ENCODE data around the gene GTF2F2. TPM values are rescaled to one million over a fixed set of nuclear protein-coding genes. Genes with fewer than 3 reads are reported as not detected.

Gene GTF2F2
- total and polyA plus RNA-seq, 9 donors: 12.4 to 19.2 (median 14.6) TPM

DNA sequence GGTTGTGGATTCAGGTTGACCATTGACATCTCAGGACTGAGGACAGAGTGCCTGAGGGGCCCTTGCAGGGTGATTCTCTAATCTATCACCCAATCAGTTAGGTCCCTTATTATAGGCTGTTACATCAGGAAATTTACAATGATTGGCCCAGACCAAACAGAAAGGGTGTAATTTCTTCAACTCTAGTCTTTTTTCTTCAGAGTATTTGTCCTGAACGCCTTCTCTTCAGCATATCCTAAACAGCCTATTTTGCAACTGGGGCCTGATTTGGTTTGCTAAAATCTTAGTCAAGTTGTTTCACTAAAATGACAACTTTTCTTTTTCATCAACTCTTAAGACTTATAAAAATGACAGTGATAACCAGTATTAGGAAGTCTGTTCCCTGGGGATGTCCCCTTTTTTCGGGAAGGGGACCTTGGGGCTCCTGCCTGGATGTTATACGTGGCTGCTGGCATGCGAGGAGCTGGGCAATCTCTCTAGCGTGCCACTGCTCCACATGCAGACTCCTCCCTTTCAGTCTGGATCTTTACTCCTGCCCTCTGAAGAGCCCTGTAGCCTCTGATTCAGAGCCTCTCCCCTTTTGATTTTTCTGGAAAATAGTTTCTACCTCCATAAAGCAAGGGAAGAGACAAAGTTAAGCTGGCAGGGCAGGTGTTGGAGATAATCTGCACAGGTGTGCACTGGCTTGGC, 19.6 kb upstream of the GTF2F2 start:
- Histone ChIP-seq H3K36me3 (no peaks in the 10 kb centered on the region), H3K4me3 (no peak overlapping the region), H3K4me1 (ENCODE audit: insufficient read depth) (no peaks in the 10 kb centered on the region), H3K27ac (no peak overlapping the region), H3K27me3 (no peaks in the 10 kb centered on the region), H3K9me3 (no peaks in the 10 kb centered on the region)
- intact Hi-C loops (cut with DNase I): no loop called here
- TF ChIP-seq EP300 (IDR thresholded peaks at IDR 0.05) (no peak), POLR2A (IDR thresholded peaks at IDR 0.05) (no peak)
- TF ChIP-seq, protein P1, sequence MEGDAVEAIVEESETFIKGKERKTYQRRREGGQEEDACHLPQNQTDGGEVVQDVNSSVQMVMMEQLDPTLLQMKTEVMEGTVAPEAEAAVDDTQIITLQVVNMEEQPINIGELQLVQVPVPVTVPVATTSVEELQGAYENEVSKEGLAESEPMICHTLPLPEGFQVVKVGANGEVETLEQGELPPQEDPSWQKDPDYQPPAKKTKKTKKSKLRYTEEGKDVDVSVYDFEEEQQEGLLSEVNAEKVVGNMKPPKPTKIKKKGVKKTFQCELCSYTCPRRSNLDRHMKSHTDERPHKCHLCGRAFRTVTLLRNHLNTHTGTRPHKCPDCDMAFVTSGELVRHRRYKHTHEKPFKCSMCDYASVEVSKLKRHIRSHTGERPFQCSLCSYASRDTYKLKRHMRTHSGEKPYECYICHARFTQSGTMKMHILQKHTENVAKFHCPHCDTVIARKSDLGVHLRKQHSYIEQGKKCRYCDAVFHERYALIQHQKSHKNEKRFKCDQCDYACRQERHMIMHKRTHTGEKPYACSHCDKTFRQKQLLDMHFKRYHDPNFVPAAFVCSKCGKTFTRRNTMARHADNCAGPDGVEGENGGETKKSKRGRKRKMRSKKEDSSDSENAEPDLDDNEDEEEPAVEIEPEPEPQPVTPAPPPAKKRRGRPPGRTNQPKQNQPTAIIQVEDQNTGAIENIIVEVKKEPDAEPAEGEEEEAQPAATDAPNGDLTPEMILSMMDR (IDR thresholded peaks at IDR 0.05): no peak
- WGBS, 3 donors: 89 to 92% (median 89%) methylated on average over 5 of the region's 5 CpGs
- no peak for DNase-seq

DNA sequence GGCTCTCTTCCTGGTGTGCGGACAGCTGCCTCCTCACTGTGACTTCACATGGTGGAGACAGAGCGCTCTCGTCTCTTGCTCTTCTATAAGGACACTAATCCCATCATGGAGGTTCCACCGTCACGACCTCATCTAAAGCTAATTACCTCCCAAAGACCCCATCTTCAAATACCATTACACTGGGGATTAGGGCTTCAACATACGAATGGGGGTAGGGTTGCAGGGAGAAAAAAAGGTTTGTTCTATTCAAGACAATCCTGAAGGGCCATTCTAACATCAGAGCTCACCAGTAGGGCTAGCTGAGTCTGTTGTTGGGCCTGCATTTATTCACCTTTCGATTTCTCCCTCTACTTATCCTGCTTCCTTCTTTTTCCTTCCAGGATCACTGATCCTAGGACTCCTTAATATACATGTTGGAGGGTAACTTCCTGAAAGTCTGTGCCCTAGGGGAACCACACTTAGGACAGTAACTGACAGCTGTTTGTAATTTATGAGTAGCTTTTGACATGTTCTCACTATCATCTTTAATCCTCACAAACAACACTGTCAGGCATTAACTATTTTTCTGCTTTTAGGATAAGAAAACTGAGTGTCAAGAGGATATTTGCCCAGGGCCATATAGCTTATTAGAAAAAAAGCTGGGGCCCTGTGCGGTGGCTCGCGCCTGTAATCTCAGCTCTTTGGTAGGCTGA, 18.8 kb upstream of the GTF2F2 start:
- TF ChIP-seq, protein P1 (IDR thresholded peaks at IDR 0.05): no peak
- TF ChIP-seq POLR2A (IDR thresholded peaks at IDR 0.05) (no peak), EP300 (IDR thresholded peaks at IDR 0.05) (no peak)
- intact Hi-C loops (cut with DNase I): no loop called here
- 90 to 91% (median 90%) methylated on average over 10 of the region's 10 CpGs for WGBS, 3 donors

DNA sequence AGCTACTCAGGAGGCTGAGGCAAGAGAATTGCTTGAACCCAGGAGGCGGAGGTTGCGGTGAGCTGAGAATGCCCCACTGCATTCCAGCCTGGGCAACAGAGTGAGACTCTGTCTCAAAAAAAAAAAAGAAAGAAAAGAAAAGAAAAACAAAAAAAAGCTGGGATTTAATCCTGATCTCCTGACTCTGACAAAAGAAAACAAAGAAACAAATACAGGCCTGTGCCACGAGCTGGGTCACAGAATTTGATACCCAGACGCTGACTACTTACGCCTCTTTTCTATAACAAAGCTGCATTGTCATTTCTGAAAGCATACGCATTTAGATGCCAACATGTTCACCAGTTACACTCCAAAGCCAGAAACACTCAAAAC, 18.2 kb upstream of the GTF2F2 start:
- TF ChIP-seq POLR2A (IDR thresholded peaks at IDR 0.05): no peak
- TF ChIP-seq, protein P1 (IDR thresholded peaks at IDR 0.05): no peak
- TF ChIP-seq EP300 (IDR thresholded peaks at IDR 0.05): no peak
- no peaks in the 10 kb centered on the region for H3K36me3 ChIP-seq
- no peaks in the 10 kb centered on the region for H3K27me3 ChIP-seq
- DNase-seq: no peak
- intact Hi-C loops (cut with DNase I): no loop called here
- no peak overlapping the region for H3K27ac ChIP-seq
- no peaks in the 10 kb centered on the region for H3K4me1 ChIP-seq (ENCODE audit: insufficient read depth)
- H3K4me3 ChIP-seq: no peak overlapping the region
- no peaks in the 10 kb centered on the region for H3K9me3 ChIP-seq
- WGBS, 3 donors: 54 to 74% (median 60%) methylated on average over 6 of the region's 6 CpGs

More for the DNA sequence above, 18.8 kb upstream of the GTF2F2 start:
- no peak overlapping the region for H3K27ac ChIP-seq
- no peak overlapping the region for H3K4me3 ChIP-seq
- no peak for DNase-seq
- no peaks in the 10 kb centered on the region for H3K27me3 ChIP-seq
- no peaks in the 10 kb centered on the region for H3K36me3 ChIP-seq
- H3K4me1 ChIP-seq (ENCODE audit: insufficient read depth): no peaks in the 10 kb centered on the region
- no peaks in the 10 kb centered on the region for H3K9me3 ChIP-seq

DNA sequence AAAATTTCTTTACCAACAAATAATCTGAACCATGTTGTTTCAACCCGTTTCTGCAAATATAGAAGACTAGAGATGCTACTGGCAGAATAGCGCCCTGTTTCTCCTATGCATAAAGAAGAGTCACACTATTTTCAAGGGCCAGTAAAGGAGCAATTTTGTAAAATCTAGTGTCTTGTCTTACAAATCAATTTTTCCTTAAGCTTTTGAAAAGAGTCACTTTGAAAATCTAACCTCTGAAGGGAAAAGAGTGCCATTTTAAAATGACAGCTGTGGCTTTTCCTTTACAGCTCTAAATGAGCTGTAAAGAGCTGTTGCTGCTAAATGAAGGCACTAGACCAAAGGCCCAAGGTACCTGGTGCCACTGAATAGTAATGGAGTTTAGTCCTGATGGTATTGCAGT, 16.9 kb upstream of the GTF2F2 start:
- no peak for DNase-seq
- WGBS, 3 donors: 58 to 71% (median 63%) methylated on average over 2 of the region's 2 CpGs
- H3K4me1 ChIP-seq (ENCODE audit: insufficient read depth): no peaks in the 10 kb centered on the region
- no peaks in the 10 kb centered on the region for H3K27me3 ChIP-seq
- intact Hi-C loops (cut with DNase I): no loop called here
- no peaks in the 10 kb centered on the region for H3K9me3 ChIP-seq
- H3K36me3 ChIP-seq: no peaks in the 10 kb centered on the region
- H3K4me3 ChIP-seq: no peak overlapping the region
- TF ChIP-seq POLR2A (IDR thresholded peaks at IDR 0.05) (no peak), EP300 (IDR thresholded peaks at IDR 0.05) (no peak)
- TF ChIP-seq, protein P1 (IDR thresholded peaks at IDR 0.05): no peak
- H3K27ac ChIP-seq: no peak overlapping the region

All from ovary (tissue), 9 donors.